HG03139 (cell line): ENCODE measurements around the gene B4GALT6.
A peak's percentile ranks its signal among the peaks of the same experiment; 100 is the strongest.

Source experiments
- ATAC-seq: cut with Tn5 transposase; IDR thresholded peaks from one replicate; pipeline ENCODE4 v1.9.1; 2021; ENCODE audit not compliant: unreplicated experiment

Gene B4GALT6

GRCh38 chr18:31661965-31662364 is 22.4 kb downstream of the B4GALT6 start:
- ATAC-seq = no peak

DNA sequence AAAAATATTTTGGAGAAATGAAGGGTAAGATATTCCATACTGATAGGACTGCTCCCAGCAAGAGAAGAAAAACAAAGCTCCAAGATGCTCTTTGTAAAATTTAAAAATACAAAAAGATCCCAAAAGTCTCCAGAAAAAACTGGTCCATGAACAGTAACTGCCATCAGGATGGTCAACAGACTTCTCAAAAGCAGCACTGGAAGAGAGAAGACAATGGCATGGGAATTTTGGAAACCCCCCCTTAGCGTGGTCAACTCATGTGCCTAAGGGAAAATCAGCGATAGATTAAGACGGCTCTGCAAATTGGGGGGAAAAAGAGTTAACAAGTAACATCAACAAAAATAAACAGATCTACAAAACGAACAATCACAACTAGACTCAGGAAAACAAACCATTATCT is 23.6 kb downstream of the B4GALT6 start:
- no peak for ATAC-seq

DNA sequence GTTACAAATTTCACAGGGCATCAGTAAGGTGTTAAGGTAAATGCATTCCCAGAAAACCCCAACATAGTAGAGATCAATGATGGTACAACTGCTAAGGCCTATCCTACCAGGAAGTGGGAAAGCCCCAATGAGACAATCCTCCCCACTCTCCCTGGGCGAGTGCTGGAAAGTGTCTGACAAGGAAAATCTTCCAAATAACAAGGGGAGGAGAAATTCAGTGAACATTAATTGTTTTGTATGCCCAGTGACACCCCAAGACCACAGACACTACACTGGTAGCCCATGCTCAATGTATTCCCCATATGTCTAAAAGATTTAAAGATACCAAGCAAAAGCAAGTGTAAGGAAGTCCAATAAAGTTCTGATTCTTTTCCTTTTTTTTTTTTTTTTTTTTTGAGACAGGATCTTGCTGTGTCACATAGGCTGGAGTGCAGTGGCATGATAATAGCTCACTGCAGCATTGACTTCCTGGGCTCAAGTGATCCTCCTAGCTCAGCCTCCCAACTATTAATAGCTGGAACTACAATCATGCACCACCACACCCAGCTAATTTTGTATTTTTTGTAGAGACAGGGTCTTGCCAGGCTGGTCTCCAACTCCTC is 24.7 kb downstream of the B4GALT6 start:
- ATAC-seq = no peak

DNA sequence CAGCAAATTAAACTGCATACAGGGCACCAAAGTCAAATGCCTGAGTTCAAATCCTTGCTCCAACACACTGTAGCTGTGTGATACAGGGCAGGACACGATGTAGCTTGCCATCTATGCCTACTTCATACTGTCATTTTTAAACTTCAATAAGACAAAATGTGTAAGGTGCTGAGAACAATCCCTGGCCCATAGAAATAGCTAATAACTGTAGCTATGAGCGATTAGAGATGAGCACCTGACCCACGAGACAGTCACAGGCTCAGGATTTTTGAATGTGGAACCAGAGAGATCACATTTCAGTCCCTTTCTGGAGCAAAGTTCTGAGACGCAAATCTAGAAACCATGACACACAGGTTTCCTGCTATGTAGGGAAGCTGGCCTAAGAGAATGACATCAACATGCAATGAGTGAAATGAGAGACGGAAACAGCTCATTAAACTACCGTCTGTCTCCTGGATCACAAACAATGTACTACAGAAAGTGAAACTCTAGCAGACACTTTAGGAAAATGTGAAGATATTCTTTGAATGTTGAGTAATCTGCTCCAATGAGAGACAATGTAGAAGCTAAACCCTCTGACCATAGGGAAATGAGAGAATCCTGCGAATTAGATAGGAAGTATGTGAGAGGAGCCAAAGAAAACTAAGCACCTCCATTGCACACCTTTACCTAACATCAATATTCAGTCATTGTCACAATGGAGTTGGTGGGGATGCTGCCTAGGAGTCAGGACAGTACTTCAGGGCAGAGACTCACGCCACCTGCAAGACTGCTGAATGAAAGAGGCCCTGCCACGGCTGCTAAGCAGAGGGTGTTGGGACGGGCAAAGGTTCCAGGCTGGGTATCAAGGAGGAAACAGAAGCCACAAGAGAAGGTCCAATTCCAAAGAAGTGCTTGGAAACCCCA is 25.5 kb downstream of the B4GALT6 start:
- peak; percentile 72 for ATAC-seq

- peak; percentile 61 for ATAC-seq
These were observed 26.3 kb downstream of the B4GALT6 start for GRCh38 chr18:31657823-31658669.

DNA sequence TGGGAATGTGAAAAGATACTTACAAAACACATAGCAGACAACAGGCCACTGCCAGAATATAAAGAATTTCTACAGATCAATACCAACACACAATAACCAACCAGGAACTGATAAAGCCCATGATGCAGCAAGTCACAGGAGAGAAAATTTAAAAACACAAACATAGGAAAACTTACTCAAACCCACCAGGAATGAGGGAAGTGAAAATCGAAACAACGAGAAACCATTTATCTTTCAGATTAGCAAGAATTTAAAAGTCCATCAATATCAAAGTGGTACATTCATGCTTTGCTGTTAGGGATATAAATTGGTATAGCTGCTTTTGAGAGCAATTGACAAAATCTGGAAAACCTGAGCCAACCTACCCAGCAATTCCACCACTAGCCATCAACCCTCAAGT is 27.6 kb downstream of the B4GALT6 start:
- no peak for ATAC-seq

DNA sequence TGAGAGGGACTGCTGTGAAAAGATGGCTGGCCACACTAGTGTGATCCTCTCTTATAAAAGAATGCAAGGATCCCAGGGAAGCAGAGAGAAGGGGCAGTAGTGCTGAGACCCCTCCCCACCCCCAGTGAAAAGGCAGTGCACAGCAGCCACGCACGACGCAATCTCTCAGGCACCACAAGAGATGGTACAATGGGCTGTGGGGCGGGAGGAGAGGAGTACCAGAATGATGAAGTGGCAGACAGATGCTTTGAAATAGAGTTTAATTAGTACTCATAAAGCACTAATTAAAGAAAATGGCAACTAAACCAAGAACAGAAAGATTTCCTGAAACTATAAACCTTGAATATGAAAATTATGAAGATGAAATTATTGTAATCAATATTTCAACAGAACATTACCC is 29.0 kb downstream of the B4GALT6 start:
- no peak for ATAC-seq

GRCh38 chr18:31652877-31653276 is 31.5 kb downstream of the B4GALT6 start:
- no peak for ATAC-seq

GRCh38 chr18:31652357-31652756 is 32.0 kb downstream of the B4GALT6 start:
- ATAC-seq = no peak

- ATAC-seq = no peak
These were observed 33.0 kb downstream of the B4GALT6 start for GRCh38 chr18:31651369-31651768.

- peak; percentile 55 for ATAC-seq
These were observed 34.2 kb downstream of the B4GALT6 start for GRCh38 chr18:31649978-31650719.

DNA sequence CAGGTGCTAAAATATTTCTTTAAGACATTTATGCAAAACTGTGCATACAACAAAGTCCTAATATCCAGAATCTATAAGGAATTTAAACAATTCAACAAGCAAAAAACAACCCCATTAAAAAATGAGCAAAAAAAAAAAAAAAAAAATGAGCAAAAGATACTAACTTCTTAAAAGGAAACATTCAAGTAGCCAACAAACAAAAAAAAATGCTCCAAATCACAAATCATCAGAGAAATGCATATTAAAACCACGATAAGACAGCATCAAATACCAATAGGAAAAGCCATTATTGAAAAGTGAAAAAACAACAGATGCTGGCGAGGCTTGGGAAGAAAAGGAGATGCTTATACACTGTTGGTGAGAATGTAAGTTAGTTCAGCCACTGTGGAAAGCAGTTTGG is 34.9 kb downstream of the B4GALT6 start:
- ATAC-seq = no peak

- peak; percentile 64 for ATAC-seq
These were observed 35.4 kb downstream of the B4GALT6 start for GRCh38 chr18:31648966-31649429.

DNA sequence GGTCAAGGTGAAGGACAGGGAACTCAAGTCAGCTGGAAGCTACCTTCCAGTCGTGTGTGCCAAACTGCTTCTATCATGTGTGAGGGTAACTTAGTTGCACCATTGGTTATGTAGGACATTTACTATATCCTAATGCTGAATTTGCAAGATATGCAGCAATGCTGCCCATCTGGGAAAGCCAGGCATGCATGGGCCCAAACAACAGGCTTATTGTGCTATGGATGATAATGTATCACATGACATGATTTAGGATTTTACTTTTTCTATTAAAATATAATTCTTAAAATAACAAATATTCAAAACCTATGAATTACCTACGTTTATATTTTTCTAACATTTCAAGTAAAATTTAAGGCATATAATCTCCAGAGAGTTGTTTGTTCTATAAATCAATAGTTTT is 35.9 kb downstream of the B4GALT6 start:
- ATAC-seq = no peak

- ATAC-seq = no peak
These were observed 37.1 kb downstream of the B4GALT6 start for GRCh38 chr18:31647127-31647753.

- no peak for ATAC-seq
These were observed 37.9 kb downstream of the B4GALT6 start for GRCh38 chr18:31646332-31647126.

DNA sequence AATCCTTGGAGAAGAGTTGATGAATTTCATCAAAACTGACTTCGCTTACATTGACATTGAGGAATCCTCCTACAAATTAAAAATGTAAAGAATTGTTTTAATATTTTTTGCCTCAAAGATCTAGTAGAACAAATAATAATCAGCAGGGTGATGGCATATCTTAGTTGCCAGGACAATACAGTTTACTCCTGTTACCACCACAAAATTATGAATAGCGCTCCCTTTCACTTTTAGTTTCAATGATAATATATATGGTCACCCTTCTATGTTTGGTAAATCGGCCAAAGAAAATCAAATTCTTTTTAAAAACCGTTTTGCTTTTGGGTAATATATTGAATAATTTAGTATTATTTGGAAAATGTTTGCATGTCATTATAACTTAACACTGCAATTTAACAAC is 39.0 kb downstream of the B4GALT6 start:
- no peak for ATAC-seq

DNA sequence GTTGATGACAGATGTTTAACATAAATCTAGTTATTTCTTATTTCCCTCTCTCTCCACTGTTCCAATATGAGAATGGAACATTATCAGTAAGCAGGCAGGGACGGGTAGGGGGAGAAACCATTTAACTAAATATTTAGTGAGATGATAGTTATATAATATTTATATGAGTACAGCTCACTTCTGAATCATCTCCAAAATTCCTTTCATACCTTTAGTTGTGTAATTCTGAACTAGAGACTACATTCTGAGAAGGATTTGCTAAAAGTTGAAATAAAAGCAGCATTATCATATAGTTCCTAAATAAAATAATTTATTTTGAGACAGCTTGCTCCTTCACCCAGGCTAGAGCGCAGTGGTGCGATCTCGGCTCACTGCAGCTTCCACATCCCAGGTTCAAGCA is 41.4 kb downstream of the B4GALT6 start:
- ATAC-seq = no peak

GRCh38 chr18:31637445-31637844 is 46.9 kb downstream of the B4GALT6 start:
- no peak for ATAC-seq
